GM21723 (cell line): ENCODE results near the gene MRPS18A.
"Not testable (repeated sequence)": the region's sequence is repeated elsewhere in the genome, so short reads cannot be mapped to it uniquely, and the experiment has no call there.

Experiments
- ATAC-seq: cut with Tn5 transposase; IDR thresholded peaks from one replicate; pipeline ENCODE4 v1.9.1; 2021; ENCODE audit warnings: mild to moderate bottlenecking, moderate library complexity; ENCODE audit not compliant: unreplicated experiment

Gene MRPS18A

DNA sequence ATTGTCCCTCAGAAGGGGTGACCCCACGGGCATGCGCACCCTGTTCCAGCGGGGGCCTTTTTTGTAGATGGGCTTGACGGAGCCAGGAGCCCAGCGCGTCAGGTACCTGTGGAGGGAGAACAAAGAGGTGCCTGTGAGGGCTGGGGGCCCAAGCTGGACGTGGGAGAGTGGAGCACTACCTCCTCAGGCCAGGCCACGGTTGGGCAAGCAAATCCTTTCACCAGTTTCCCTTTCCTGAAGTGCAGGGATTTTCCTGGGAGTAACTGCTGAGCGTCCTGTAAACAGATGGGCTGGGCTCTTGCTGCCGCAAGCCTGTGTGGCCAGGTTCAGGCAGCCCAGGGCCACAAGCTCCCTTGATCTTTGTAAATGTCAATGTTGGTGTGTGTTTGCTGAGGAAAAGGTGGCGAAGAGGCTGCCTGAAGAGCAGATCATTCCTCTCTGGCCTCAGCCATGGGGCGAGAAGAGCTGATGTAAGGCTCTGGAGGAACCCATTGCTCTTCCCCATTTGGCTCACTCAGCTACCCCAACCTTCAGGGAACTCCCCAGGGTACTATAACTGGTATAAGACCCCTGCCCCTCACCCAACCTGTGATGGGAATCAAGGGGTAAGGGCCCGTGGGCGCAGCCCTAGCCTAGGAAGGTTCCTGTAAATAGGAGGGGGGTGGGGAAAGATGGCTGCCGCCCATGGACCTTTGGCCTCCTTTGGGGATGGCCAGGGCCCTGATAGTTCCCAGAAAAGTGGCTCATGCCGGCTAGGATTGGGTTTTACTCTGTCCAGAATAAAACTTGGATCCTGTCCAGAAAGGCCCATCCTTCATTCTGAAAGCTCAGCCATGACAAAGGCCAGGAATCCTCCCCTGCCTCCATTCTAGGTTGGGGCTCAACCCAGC is 15.5 kb downstream of the MRPS18A start:
- no peak for ATAC-seq

DNA sequence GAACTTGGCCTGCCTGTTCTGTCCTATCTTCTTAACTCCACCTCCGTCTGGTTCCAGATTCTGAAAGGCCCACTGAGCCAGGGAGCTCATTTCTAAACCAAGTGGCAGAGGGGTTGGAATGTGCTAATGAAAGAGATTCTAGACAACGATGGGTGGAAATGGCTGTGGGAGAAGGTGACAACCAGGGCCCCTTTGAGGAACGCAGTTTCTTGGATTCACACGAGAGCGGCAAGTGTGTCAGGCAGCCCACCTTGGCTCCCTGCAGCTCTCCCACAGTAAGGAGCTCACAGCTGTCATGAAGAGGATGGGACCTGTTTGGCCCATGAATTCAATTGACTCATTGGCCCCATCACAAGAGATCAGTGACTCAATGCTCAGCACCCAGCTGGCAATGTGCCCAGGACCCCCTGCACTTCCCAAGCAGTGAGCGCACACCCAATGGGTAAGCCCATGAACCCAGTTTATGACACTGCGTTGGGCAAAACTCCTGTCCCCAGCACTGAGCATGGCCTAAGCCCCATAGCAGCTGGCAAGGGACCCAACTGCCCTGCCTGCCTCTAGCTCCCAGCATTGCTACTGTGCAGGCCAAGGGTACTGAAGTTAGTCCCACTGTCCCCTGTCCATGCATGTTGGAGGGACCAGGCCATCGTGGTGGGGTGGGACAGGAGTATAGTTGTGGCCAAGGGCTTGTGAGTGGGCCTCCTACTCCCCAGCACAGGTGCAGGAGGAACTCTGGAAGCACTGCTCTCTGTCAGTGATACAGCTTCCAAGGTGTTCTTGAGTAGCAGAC is 16.4 kb downstream of the MRPS18A start:
- no peak for ATAC-seq

GRCh38 chr6:43670623-43670986 is 17.0 kb downstream of the MRPS18A start:
- no peak for ATAC-seq

- ATAC-seq: no peak
These were observed 17.5 kb downstream of the MRPS18A start for GRCh38 chr6:43669922-43670622.

- ATAC-seq: no peak
These were observed 18.3 kb downstream of the MRPS18A start for GRCh38 chr6:43669050-43669921.

- ATAC-seq: peak; percentile 57
These were observed 19.2 kb downstream of the MRPS18A start for GRCh38 chr6:43668151-43669028.

DNA sequence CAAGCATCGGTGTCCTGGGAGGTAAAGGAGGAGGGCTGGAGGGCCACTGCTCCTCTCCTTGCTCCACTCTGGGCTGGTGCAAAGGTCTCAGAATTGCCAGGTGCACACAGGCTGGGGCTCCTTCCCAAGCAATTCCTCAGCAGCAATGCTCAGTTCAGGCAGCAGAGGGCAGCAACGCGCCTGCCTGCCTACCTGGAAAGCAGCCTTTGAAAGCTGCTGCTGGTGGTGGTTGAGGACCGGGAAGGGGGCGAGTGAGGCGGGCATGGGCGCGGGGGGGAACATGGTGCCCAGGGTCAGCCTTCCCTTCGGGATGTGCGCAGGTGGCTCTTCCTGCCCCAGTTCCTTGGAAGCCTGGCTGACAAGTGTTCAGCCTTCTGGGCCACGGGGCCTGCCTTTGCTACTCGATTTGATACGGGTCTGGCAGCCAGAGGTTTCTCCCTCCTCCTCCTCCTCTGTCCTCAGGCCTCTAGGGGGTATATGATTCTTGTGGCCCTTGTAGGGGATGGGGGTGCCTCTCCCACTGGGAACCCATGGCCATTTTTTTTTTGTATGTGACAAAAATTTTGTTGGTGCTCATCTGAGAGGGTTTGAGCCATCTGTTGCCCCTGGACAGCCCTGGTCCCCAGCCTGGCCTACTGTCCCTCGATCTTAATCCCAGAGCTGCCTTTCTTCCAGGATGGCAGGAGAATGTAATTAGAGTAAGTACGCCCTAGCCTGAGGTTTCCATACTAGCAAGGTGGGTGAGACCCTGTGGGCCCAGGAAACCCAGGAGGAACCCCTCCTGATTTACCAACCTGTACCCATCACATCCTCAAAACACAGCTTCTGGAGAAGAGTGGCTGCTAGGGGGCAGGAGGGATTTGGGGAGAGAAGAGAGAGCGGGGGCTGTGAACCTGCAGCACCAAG is 20.1 kb downstream of the MRPS18A start:
- peak; percentile 51 for ATAC-seq

DNA sequence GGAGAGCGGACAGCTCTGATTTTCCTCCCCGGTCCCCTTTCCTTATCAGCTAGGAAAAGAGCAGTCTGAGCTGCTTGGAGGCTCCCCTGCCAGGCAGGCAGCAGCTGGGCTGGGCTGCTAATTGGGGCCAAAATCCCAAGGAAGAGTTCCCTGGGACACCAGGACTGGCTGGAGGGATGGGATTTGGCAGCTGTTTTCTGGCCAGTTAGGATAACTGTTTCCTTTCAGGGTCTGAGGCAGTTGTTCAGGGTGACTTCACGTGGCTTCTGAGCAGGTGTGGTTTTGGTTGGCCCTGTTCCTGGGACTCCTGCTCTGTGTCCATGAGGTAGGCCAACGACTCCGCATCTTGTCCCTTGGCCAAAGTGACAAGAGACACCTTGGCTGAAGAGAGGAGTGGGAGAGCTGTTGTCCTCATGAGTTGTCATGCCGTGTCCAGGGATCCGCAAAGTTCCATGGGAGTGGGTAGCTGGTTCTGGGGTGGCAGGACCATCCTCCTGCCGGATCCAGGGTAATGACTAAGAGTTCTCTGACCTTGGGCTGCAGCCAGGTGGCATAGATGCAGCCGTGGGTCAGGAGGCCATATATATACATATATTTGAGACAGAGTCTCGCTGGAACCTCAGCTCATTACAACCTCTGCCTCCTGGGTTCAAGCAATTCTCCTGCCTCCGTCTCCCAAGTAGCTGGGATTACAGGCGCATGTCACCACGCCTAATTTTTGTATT is 21.2 kb downstream of the MRPS18A start:
- no peak for ATAC-seq

GRCh38 chr6:43665376-43665775 is 22.2 kb downstream of the MRPS18A start:
- no peak for ATAC-seq

GRCh38 chr6:43662948-43663347 is 24.6 kb downstream of the MRPS18A start:
- ATAC-seq: not testable (repeated sequence)

DNA sequence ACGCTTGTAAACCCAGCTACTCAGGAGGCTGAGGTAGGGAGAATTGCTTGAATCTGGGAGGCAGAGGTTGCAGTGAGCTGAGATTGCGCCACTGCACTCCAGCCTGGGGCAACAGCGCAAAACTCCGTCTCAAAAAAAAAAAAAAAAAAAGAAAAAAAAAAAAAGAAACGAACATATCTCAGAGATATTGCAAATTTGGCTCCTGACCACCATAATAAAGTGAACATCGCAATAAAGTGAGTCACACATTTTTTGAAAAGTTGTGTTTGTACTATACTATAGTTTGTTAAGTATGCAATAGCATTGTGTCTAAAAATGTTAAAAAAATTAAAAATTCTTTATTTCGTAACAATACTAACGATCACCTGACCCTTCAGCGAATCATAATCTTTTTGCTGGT is 29.4 kb downstream of the MRPS18A start:
- no peak for ATAC-seq

- ATAC-seq: no peak
These were observed 30.3 kb downstream of the MRPS18A start for GRCh38 chr6:43657221-43657802.

DNA sequence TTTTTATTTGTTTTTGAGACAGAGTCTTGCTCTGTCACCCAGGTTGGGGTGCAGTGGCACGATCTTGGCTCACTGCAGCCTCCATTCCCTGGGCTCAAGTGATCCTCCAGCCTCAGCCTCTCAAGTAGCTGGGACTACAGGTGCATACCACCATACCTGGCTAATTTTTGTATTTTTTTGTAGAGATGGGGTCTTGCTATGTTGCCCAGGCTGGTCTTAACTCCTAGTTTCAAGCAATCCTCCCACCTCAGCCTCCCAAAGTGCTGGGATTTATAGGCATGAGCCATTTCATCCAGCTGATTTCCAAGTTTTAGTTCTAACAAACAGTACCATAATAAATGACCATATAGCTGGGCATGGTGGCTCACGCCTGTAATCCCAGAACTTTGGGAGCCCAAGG is 34.8 kb downstream of the MRPS18A start:
- ATAC-seq: not testable (repeated sequence)

- no peak for ATAC-seq
These were observed 39.3 kb downstream of the MRPS18A start for GRCh38 chr6:43648248-43648647.

GRCh38 chr6:43647613-43648012 is 40.0 kb downstream of the MRPS18A start:
- no peak for ATAC-seq

DNA sequence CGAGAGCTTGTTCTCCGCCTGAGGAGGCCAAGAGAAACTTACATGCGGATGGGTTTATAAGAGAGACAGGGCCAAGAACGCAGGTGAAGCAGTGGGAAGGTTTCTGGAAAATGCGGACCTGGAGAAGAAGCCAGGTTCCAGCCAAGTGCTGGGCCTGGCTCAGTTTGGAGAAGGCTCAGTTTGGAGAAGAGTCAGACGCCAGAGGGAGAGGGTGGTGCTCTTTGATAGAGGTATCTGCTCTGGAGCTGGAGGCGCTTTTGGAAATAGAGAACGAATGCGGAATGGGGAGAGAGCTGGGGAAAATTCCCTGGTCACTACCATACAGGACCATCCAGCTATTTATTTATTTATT is 42.0 kb downstream of the MRPS18A start:
- peak; percentile 11 for ATAC-seq

GRCh38 chr6:43644940-43645612 is 42.5 kb downstream of the MRPS18A start, which contains the start of gene RSPH9:
Gene RSPH9, plus strand, starts transcription at chr6:43645036. Its CDS starts 63 bp downstream, at chr6:43645099.
- peak; percentile 77 for ATAC-seq
